ENCODE measurements around the gene MRPL43. TPM values are rescaled to one million over a fixed set of nuclear protein-coding genes. Genes with fewer than 3 reads are reported as not detected.

MRPL43 gene
- total RNA-seq, 4 donors from 2014 or later, result 54.2 to 89.1 (median 62.7) TPM

DNA sequence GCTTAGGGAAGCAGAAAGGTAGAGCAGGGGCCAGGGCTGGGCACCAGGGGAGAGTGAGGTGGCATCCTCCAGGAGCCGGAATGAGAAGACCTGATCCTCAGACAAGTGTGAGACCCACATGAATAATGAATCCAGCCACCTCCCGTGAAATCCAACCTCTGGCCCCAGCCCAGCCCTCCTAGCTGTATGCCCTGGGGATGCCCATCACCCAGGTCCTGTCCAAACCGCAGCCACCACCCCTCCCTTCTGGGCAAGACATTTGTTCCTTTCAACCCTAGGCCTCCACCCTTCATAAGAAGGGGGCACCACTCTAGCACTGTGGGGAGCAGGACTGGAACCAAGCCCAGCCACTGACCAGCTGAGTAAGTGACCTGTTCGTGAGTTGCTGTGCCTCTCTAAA is 33.9 kb upstream of the MRPL43 start:
- DNase-seq (ENCODE audit: low spot score in 2 of 2), result no peak
- Histone ChIP-seq H3K4me1 (peaks cover 9% of the 10 kb centered on the region), H3K4me3 (no peak overlapping the region), H3K27ac (no peak overlapping the region), H3K27me3 (peaks cover 9% of the 10 kb centered on the region), H3K9me3 (no peaks in the 10 kb centered on the region), H3K36me3 (no peaks in the 10 kb centered on the region)
- WGBS, result 68% methylated on average over 4 of the region's 4 CpGs
- TF ChIP-seq, protein P1, sequence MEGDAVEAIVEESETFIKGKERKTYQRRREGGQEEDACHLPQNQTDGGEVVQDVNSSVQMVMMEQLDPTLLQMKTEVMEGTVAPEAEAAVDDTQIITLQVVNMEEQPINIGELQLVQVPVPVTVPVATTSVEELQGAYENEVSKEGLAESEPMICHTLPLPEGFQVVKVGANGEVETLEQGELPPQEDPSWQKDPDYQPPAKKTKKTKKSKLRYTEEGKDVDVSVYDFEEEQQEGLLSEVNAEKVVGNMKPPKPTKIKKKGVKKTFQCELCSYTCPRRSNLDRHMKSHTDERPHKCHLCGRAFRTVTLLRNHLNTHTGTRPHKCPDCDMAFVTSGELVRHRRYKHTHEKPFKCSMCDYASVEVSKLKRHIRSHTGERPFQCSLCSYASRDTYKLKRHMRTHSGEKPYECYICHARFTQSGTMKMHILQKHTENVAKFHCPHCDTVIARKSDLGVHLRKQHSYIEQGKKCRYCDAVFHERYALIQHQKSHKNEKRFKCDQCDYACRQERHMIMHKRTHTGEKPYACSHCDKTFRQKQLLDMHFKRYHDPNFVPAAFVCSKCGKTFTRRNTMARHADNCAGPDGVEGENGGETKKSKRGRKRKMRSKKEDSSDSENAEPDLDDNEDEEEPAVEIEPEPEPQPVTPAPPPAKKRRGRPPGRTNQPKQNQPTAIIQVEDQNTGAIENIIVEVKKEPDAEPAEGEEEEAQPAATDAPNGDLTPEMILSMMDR (IDR thresholded peaks at IDR 0.05), result no peak
- TF ChIP-seq POLR2AphosphoS5 (IDR thresholded peaks at IDR 0.05) (no peak), POLR2A (IDR thresholded peaks at IDR 0.05) (no peak), EP300 (IDR thresholded peaks at IDR 0.05) (no peak)

DNA sequence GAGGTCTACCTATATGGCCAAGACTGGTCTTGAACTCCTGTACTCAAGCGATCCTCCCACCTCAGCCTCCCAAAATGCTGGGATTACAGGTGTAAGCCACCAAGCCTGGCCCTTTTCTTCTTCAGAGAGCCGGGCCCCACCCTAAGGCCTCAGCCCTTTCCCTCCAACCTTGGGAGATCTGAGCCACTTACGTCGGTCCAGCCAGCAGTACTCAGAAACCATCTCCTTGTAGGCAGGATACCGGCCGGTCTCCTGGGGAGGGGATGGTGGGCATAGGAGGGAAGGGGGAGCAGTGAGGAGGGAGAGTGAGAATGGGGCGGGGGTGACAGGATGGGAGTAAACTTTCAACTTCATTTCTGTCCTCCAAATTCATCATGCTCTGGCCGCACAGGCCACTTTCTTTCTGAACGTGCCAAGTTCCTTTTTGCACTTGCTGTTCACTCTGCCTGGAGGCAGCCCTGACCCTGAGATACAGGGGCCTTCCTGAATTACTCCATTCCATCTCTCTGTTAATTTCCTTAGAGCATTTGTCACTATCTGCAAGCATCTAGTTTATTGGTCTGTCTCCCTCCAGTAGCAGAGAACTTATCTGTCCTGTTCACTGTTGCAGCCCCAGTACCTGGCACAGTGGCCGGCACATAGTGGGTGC is 33.3 kb upstream of the MRPL43 start:
- TF ChIP-seq EP300 (IDR thresholded peaks at IDR 0.05) (no peak), POLR2A (IDR thresholded peaks at IDR 0.05) (no peak), POLR2AphosphoS5 (IDR thresholded peaks at IDR 0.05) (no peak)
- TF ChIP-seq, protein P1 (IDR thresholded peaks at IDR 0.05), result no peak
- Histone ChIP-seq H3K9me3 (no peaks in the 10 kb centered on the region), H3K4me3 (no peak overlapping the region), H3K36me3 (no peaks in the 10 kb centered on the region), H3K27me3 (peaks cover 10% of the 10 kb centered on the region), H3K27ac (no peak overlapping the region), H3K4me1 (peaks cover 9% of the 10 kb centered on the region)
- no peak for DNase-seq (ENCODE audit: low spot score in 2 of 2)
- WGBS, result 91% methylated on average over 10 of the region's 10 CpGs

GRCh38 chr10:101019440-101019703 is 32.1 kb upstream of the MRPL43 start:
- no peak for DNase-seq (ENCODE audit: low spot score in 2 of 2)
- Histone ChIP-seq H3K4me3 (no peak overlapping the region), H3K36me3 (no peaks in the 10 kb centered on the region), H3K4me1 (peaks cover 10% of the 10 kb centered on the region), H3K9me3 (no peaks in the 10 kb centered on the region), H3K27ac (no peak overlapping the region), H3K27me3 (peaks cover 10% of the 10 kb centered on the region)
- 71% methylated on average over 2 of the region's 2 CpGs for WGBS
- TF ChIP-seq POLR2A (IDR thresholded peaks at IDR 0.05), result no peak
- TF ChIP-seq EP300 (IDR thresholded peaks at IDR 0.05), result no peak
- TF ChIP-seq, protein P1 (IDR thresholded peaks at IDR 0.05), result no peak
- TF ChIP-seq POLR2AphosphoS5 (IDR thresholded peaks at IDR 0.05), result no peak

- Histone ChIP-seq H3K36me3 (no peaks in the 10 kb centered on the region), H3K4me3 (no peak overlapping the region)
- 12% methylated on average over 18 of the region's 45 CpGs for WGBS
Observed at GRCh38 chr10:101018600-101019439, 31.5 kb upstream of the MRPL43 start.

More at GRCh38 chr10:101018600-101019439, 31.5 kb upstream of the MRPL43 start:
- TF ChIP-seq POLR2AphosphoS5 (IDR thresholded peaks at IDR 0.05) (no peak), EP300 (IDR thresholded peaks at IDR 0.05) (no peak), POLR2A (IDR thresholded peaks at IDR 0.05) (no peak)
- TF ChIP-seq, protein P1 (IDR thresholded peaks at IDR 0.05), result peak; percentile 33 to 77
- DNase-seq (ENCODE audit: low spot score in 2 of 2), result peak; percentile 88 to 90
- no peak overlapping the region for H3K27ac ChIP-seq
- H3K4me1 ChIP-seq, result peaks cover 15% of the 10 kb centered on the region
- H3K9me3 ChIP-seq, result no peaks in the 10 kb centered on the region
- peaks cover 10% of the 10 kb centered on the region for H3K27me3 ChIP-seq

All from suprapubic skin (tissue), 4 donors.